Measurements from ENCODE around the gene DDN.

Gene DDN

DNA sequence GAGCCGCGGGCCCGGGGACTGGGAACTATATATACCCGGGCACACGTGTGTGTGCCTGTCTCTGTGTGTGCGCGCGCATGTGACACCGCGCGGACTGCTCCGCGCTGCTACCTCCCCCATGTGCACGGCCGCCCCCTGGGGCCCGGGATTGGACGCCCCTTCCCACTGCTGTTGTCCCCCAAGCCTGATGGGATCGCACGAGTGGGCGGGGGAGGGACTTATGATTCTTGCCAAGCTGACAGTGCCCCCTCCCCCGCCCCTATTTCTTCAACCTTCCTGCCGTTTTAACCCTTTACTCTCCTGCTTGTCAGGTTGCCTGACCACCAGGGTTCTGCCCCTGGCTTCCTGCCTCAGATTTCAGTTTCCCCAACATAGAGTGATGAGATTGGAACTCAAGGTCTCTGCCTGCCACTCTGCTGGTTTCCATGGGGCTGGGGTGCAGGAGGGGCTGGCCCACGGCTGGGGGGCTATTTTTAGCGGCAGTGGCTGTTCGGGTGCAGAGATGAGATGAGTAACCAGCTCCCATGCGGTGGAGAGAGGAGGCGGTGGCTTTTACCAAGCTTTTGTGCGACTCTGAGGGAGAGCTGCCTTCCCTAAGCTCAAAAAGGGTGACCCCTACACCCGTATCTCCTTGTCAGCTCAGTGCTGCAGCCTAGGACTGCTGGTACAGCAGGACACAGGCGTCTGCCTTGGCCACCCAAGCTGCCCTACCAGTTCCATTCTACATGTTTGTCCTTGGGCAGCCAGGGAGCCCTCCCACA, at the start of gene DDN:
TSS of gene DDN (minus strand) at position 5 of the 761 bp plus-strand sequence. CDS start 88 bp downstream, outside the sequence.
- peak; percentile 28 for DNase-seq (ENCODE audit: low read depth)

DNA sequence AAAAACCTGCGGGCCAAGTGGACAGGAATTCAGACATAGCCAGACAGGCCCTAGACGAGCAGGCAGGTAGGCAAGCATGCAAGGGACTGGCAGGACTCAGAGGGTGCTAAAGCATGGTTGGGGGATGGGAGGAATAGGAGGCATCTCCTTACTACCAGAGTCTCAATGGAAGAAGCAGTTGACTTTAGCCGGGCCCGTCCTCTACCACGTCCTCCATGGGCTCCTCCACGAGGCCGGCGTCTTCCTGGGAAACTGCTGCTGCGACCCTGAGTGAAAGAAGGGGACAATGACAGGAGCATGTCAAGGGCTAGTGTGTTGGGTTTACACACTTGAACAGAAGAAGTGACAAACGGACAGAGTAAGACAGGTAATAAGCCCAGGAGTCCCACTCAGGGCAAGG, 49.8 kb upstream of the DDN start:
- DNase-seq (ENCODE audit: low read depth) = no peak

DNA sequence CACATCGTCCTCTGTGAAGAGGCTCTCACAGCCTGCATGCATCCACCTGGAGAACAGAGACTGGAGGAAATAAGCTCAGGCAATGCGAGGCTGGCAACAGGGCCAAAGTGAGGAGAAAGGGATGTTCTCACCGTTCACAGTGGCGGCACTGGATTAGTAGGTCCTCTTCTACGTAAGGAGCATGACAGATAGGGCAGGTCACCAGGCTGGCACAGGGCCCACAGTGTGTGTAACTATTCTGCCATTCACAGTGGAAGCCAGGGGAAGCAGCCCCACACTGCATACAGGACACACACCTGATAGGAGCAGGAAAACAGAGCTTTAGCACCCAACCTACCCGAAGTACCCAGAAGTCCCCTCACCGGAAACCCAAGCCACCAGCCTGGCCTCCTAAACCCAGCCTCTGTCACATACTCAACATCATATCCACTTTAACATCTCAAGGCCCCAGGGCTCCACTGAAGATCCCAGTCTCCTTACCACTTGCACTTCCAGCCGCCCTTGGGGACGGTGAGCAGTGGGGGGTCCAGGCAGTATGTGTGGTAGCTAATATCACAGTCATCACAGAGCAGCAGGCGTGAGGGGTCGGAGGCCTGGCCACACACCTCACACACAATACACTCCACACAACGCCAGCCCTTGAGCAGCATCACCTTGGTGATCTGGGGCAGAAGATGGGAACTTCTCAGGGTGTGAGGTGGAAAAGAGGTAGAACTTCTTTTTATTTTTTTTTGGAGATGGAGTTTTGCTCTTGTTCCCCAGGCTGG, 47.1 kb upstream of the DDN start:
- no peak for DNase-seq (ENCODE audit: low read depth)

DNA sequence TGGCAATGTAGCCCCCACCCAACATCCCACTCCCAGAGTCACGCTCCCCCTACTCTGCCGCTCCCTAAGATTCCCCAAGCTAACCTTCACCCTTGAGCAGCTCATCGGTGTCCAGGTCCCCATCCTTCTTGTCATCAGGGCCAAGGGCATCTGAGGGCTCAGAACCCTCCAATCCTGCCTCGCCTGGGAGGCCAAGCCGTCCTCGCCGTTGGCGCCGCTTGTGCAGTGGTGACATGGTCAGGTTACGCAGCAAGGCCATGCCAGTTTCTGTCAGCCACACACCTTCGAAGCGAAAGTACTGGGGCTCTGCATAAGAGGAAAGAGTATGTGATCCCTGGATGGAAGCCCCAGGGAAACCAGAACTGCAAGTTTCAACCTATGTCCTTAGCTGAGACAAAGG, 45.5 kb upstream of the DDN start:
- no peak for DNase-seq (ENCODE audit: low read depth)

DNA sequence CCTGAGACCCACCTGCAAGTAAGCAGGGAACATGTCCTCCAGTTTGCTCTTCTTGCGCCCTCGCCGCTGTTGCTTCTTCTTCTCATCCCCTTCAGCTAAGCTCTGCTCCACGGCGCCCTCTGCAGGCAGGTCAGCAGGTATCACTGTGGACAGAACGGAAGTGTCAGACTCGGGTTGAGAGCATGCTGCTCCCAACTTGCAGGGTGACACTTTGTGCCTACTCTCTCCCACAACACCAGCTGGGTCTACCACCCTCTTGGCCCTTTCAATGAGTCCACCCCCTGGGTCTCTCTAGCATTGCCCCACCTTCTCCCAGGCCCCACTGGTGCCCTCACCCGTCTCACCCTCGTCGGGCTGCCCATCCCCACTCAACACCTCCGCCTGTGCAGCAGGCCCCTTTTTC, 44.7 kb upstream of the DDN start:
- DNase-seq (ENCODE audit: low read depth) = peak; percentile 55

DNA sequence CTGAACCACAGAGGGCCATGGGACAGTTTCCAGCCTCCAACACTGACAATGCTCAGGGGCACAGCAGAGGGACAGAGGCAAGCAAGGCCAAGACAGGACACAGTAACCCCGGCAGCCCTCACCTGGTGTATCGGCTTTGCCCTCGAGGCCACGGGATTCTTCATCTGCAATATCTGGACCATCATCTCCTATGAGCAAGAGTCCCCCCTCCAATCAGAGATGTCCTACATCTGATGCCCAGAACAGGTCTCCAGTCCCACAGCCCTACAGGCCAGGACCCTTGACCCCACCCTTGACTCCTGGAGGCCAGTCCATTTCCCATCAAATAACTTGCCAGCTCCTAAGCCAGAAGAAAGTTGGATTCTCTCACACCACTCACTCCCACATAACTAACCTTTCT, 44.1 kb upstream of the DDN start:
- DNase-seq (ENCODE audit: low read depth) = no peak

DNA sequence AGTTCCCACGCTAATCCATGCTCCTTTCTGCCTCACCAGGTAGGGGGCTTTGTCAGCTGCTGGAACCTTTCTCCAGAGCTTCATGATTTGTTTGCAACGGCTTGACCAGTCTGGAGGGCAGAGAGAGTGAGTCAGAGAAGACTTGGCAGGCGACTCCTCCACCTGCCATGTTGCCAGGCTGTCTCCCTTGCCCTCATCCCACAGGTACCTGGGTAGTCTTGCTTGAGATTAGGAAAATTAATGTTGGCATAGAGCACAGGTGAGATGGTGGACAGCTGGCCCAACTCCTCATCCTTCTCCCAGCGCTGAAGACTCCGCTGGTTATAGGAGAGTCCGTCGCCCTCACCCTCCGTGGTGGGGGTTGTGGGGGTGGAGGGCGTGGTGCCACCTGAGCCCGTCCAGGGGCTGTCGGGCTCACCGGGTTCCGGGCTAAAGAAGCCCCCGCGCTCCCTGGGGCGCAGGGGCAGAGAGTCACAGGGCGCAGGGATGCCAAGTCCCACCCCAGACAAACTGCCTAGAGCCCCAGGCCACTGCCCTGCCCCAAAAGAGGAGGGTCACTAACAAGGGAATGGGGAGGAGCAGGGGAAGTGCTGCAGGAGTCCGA, 42.8 kb upstream of the DDN start:
- DNase-seq (ENCODE audit: low read depth) = no peak

DNA sequence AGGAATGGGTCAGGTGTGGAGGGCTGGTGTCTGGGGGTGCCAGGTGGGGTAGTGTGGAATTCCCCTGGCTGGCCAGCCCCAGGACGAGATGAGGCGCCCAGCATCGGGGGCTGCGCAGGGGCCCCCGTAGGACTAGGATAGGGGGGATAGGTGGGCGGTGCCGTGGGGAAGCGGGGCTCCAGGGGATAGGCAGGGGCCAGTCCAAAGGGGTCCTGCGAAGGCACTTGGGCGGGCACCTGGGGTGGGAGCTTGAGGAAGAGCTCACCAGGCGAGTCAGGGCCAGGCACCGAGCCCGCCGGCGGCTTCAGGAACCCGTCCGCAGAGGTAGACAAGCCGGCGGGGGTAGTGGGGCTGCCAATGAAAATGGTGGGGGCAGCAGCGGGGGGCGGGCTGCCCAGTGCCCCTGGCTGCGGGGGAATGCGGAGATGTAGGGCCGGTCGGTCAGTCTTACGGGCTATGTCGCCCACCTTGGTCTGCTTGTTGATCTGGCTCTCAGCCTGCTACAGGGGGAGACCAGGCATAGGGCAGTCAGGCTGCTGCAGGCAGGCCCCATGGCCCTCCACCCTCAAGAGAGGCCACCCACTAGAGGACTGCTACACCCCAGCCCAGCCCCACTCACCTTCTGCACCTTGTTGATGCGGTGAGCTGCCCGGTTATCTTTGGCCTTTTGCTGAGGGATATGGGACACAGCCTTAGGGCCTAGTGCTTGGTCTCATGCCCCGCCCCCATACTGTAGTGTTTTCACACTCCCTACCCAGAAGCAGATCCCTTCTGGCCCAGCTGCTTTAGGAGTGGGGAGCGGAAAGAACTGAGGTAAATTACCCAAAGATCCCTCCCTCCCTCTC, 42.1 kb upstream of the DDN start:
- no peak for DNase-seq (ENCODE audit: low read depth)

DNA sequence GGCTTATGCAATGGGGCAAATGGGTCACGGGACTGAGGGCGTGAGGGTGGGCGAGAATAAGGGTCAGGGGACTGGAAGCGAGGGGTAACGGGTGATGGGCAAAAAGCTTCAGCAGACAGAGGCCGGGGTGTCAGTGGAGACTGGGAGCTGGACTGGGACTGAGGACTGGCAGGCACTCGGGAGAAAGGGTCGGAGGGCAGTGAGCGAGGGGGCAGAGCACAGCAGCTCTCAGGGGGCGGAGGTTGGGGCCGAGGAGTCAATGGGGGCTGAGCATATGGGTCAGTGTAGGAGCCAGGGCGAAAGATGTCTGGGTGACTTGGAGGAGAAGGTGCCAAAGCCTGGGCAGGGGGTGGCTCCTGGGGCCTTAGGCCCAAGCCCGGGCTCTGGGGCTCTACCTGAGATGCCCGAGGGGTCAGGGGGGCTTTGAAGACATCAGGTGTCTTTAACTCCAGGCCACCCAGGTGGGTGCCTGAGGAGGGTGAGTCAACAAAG, 41.2 kb upstream of the DDN start:
- DNase-seq (ENCODE audit: low read depth) = no peak

DNA sequence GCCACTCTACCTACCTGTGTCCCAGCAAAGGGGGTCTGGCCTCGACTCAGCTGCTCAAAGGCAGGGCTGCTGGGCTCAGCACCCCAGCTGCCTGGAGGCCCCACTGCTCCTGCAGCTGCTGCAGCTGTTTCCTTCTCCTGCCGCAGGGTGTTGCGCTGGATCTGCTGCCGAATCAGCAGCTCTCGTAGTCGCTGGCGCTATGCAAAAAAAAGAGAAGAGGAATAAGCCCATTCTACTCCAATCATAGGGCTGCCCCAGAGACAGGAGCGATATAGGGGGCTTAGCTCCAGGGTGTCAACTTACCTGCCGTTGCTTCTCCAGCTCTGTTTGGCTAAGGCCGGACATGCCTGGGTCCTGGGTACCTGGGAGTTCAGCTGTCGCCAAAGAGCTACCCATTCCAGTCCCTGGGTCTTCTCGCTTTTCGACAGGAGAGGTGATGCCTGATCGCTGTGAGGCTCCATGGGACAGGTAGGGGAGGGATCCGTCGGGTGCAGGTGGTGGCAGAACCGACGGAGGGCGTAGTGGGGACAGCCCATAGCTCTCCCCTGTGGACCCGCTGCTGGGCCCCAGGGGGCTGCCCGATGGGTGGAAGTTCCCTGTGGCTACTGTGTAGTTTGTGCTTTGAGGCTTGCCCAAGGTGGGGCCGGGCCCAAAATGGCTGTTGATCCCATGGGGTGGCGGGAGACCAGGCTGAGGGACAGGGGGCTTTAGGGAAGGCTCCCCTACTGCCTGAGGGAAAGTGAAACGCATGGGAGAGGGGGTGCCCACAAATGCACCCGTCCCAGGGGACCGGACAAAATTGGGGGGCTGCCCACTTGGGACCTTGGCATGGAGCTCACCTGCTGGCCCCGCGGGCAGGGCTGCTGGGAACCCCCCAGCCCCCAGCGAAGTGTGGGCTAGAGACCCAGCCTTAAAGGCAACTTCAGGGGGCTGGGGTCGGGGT, 40.5 kb upstream of the DDN start:
- DNase-seq (ENCODE audit: low read depth) = no peak

DNA sequence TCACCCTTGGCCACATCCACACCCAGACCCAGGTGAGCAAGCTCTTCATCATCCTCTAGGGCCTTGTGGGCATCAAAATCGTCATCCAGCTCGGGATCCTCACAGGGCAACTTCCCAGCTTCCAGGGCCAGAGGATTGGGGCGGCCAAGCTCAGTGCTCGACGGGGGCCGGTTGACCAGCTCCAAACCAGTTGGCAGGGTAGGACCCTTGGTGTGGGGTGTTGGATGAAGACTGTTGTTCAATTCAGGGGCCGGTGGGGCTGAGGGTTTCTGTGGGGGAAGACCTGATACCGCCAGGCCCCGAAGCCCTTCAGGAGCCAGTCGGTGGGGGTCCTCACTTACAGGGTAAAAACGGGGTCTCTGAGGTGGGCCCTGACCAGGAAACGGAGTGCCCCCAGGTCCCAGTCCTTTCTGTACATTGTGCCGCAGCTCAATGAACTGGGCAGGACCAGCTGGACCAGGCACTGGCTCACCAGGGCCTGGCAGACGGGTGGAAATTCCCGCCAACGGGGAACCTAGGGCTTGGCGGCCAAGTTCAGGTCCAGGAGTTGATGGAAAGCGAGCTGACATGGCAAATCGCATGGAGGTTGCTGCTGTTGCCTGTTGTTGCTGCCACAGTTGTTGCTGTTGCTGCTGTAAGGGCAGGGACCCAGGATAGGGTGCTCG, 39.2 kb upstream of the DDN start:
- no peak for DNase-seq (ENCODE audit: low read depth)

DNA sequence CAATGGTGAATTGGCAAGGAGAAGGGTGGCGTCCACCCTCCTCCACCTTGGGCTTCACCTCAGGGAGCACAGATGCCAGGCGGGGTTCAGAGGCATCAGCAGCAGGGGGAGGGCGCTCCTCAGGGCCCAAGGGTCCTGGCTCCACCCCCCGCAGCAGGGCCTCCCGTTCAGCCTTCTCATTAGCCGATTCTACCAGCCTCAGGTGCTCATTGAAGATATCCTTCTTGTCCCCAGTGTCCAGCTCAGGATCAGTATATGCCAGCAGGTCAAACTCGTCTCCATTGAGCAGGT, 38.7 kb upstream of the DDN start:
- DNase-seq (ENCODE audit: low read depth) = no peak

DNA sequence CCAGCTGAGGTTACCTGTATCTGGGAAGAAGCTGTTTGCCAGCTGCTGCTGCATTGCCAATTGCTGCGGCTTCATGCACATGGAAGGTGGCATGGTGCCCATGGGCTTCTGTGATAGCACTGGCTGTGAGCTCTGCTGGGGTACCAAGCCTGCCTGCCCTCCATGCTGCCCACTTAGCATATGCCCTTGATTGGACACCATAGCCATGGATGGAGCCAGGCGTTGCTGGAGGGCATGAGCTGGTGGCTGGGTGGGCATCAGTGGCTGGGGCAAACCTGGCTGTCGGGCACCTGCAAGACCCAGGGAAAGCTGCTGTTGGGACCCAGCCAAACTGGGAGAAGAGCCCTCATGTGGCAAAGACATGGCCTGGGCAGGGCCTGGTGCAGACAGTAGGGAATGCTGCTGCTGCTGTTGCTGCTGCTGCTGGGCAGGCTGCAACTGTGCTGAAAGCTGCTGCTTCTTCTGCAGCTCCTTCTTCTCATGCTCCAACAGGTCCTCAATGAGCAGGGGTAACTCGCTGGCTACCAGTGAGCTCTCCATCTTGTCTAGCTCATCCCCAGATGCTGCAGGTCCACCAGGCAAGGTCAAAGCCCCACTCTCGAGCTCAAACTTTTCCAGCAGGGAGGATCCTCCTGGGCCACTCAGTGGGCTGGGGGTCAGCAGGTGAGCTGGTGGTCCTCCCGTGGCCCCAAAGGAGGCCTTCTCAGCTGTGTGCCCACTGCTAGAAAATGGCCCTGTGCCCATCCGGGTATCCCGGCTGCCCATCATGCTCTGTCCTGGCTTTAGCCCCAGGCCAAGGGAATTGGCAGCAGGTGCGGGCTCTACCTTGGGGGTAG, 38.2 kb upstream of the DDN start:
- DNase-seq (ENCODE audit: low read depth) = no peak

DNA sequence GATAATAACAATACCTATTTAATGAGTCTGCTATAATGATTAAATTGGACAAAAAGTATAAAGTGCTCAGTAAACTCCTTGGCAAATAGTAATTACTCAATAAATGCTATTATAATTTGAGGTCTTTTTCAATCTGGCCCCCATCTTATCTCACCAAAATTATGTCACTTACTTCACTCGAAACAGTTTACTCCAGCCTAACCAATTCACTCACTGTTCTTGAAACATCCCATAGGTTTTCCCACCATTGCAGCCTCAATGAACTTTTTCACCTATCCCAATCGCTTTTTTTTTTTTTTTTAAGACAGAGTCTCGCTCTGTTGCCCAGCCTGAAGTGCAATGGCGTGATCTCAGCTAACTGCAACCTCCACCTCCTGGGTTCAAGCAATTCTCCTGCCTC, 36.9 kb upstream of the DDN start:
- no peak for DNase-seq (ENCODE audit: low read depth)

DNA sequence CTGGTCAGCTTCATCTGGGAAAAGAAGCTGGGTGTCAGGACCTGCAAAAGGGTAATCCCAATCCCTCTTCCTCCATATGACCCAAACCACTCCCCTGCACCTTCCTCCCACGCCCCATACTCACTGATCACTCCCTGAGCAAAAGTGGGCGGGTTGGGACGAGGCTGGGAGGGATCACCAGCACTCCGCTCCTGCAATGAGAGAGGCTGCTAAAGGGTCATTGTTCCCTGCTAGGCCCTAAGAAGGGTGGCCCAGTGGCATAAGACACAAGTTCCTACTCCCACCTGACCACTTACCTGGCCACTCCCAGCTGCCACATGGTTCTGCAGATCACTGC, 35.1 kb upstream of the DDN start:
- DNase-seq (ENCODE audit: low read depth) = no peak

DNA sequence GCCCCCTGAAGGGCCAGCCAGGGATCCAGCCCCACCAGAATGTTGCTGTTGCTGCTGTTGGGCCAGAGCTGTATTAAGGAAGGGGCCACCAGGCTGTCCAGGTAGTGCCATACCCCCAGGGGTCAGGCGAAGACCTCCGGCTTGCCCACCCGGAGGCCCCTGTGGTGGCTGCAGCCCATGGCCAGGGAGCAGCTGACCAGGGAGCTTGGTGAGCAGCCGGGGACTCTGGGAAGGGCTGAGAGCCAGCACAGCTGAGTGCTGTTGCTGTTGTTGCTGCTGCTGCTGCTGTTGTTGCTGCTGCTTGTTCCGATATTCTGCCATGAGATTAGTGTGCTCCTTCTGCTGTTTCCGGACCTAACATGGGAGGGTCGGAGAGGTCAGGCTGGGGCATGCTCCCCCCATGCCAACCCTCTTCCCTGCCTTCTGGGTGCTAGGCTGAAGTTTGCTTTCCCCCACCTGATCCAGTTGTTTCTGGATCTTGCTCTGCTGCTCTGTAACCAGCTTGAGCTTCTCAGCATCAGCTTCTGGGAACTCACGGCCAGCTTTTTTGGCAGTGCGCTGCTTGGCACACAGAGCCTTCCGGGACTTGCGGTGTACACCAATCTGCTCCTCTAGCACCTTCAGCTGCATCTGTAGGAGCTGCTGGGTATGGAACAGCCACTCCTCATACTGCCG, 34.6 kb upstream of the DDN start:
- no peak for DNase-seq (ENCODE audit: low read depth)

DNA sequence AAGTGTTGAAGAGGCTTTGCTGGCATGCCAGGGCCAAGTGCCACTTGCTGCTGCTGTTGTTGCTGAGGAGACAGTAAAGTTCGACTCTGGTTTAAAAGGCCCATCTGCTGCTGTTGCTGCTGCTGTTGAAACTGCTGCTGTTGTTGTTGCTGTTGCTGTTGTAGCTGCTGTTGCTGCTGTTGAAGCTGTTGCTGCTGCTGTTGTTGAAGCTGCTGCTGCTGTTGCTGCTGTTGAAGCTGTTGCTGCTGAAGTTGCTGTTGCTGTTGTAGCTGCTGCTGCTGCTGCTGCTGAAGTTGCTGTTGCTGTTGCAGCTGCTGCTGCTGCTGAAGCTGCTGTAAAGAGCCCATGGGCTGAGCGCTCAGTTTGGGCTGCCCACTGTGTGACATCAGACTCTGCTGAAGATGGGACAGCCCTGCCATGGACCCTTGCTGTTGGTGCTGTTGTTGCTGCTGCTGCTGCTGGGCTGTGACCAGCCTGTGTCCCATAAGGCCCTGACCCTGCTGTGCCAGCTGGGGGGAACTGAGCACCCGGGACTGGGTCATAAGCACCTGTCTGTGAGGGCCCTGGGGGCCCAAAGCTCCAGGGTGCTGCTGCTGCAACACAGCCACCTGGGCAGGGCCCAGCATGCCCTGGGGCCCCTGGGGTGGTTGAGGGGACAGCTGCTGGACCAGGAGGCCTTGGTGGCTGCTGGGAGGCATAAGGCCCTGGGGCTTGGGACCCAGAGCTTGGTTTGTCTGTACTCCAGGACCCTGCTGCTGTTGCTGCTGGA, 33.7 kb upstream of the DDN start:
- DNase-seq (ENCODE audit: low read depth) = no peak

DNA sequence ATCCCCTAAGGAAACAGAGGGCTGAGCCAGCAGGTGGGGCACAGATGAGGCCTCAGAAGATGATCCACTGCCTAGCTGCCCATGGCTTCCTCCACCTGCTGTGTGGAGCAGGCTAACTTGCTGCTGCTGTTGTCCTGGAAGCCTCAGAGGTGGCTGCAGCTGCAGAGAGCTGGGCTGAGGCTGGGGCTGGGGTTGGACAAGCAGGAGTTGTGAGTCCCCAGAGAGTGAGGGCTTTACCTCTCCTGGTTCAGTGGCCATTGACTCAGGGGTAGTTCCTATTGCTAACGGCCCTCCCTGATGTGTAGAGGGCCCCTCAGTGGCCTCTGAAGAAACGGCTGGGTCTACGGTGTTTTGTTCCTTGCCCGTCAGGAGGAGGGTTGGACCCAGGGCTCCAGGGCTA, 33.1 kb upstream of the DDN start:
- no peak for DNase-seq (ENCODE audit: low read depth)

All from stimulated activated CD8-positive, alpha-beta memory T cell treated with anti-CD3 and anti-CD28 coated beads, Interleukin-12 subunit alpha, Interleukin-12 subunit beta, amount 100 ng/mL, for 4 hours (primary cell).